Ectodermal cell (in vitro differentiated cells): ENCODE data around the gene RIMS4.

Source experiments
- H3K27ac ChIP-seq: 2 replicates; pipeline ENCODE4 v1.7.0; 2013; ENCODE audit warnings: mild to moderate bottlenecking, low read depth, low read length; ENCODE audit not compliant: insufficient read depth, poor library complexity, severe bottlenecking
- H3K27me3 ChIP-seq: 2 replicates; pipeline ENCODE4 v1.7.0; 2013; ENCODE audit warnings: mild to moderate bottlenecking, low read length; ENCODE audit not compliant: insufficient read depth, control insufficient read depth, poor library complexity, severe bottlenecking
- H3K36me3 ChIP-seq: one replicate; pipeline ENCODE4 v1.7.0; 2013; ENCODE audit warnings: low read length; ENCODE audit not compliant: control insufficient read depth, insufficient read depth
- H3K4me1 ChIP-seq: one replicate; pipeline ENCODE4 v1.7.0; 2013; ENCODE audit warnings: low read length; ENCODE audit not compliant: control insufficient read depth, insufficient read depth
- H3K4me3 ChIP-seq: 2 replicates; pipeline ENCODE4 v1.7.0; 2013; ENCODE audit warnings: low read depth, low read length, control low read depth; ENCODE audit not compliant: insufficient read depth
- H3K9me3 ChIP-seq: 2 replicates; pipeline ENCODE4 v1.7.0; 2013; ENCODE audit warnings: mild to moderate bottlenecking, low read length, moderate library complexity; ENCODE audit not compliant: control insufficient read depth
- WGBS, 2 experiments: methylation state at CpG; one replicate each; pipeline ENCODE4 v1.1.7; 2013; ENCODE audit warnings: missing lambda C conversion rate in 2 of 2; 5-methylcytosine and 5-hydroxymethylcytosine counted together

RIMS4 gene

GRCh38 chr20:44716309-44717106, 93.8 kb downstream of the RIMS4 start:
- Histone ChIP-seq H3K4me1 (no peaks in the 10 kb centered on the region), H3K27me3 (no peaks in the 10 kb centered on the region), H3K9me3 (no peaks in the 10 kb centered on the region), H3K36me3 (no peaks in the 10 kb centered on the region), H3K27ac (no peak overlapping the region), H3K4me3 (no peak overlapping the region)
- WGBS, 2 experiments: 92 to 94% methylated on average over 13 of the region's 13 CpGs

- WGBS, 2 experiments: 89 to 92% methylated on average over 5 of the region's 5 CpGs
- H3K9me3 ChIP-seq: no peaks in the 10 kb centered on the region
- H3K4me1 ChIP-seq: no peaks in the 10 kb centered on the region
- H3K27me3 ChIP-seq: no peaks in the 10 kb centered on the region
- no peaks in the 10 kb centered on the region for H3K36me3 ChIP-seq
- no peak overlapping the region for H3K4me3 ChIP-seq
- H3K27ac ChIP-seq: no peak overlapping the region
These were observed 94.6 kb downstream of the RIMS4 start for GRCh38 chr20:44715499-44716308.

- Histone ChIP-seq H3K4me1 (no peaks in the 10 kb centered on the region), H3K4me3 (no peak within 1 kb of the TSS), H3K27ac (no peak within 1 kb of the TSS), H3K36me3 (no peaks in the 10 kb centered on the region), H3K27me3 (no peaks in the 10 kb centered on the region), H3K9me3 (no peaks in the 10 kb centered on the region)
- 85 to 86% methylated on average over 28 of the region's 28 CpGs for WGBS, 2 experiments
These were observed 95.4 kb downstream of the RIMS4 start, which contains the start of gene CCN5 for GRCh38 chr20:44714701-44715498. Gene CCN5 (plus strand): TSS chr20:44715369. CDS start chr20:44715391, 22 bp downstream.

GRCh38 chr20:44714102-44714700, 96.1 kb downstream of the RIMS4 start:
- Histone ChIP-seq H3K9me3 (no peaks in the 10 kb centered on the region), H3K4me1 (no peaks in the 10 kb centered on the region), H3K27me3 (no peaks in the 10 kb centered on the region), H3K27ac (no peak overlapping the region), H3K36me3 (no peaks in the 10 kb centered on the region), H3K4me3 (no peak overlapping the region)
- WGBS, 2 experiments: 93 to 97% methylated on average over 13 of the region's 13 CpGs

- 91 to 92% methylated on average over 8 of the region's 8 CpGs for WGBS, 2 experiments
- H3K36me3 ChIP-seq: no peaks in the 10 kb centered on the region
- H3K4me3 ChIP-seq: no peak overlapping the region
- H3K9me3 ChIP-seq: no peaks in the 10 kb centered on the region
- H3K27ac ChIP-seq: no peak overlapping the region
- no peaks in the 10 kb centered on the region for H3K4me1 ChIP-seq
- no peaks in the 10 kb centered on the region for H3K27me3 ChIP-seq
These were observed 99.1 kb downstream of the RIMS4 start for GRCh38 chr20:44711237-44711636.

GRCh38 chr20:44709797-44710196, 100.5 kb downstream of the RIMS4 start:
- H3K4me3 ChIP-seq: no peak overlapping the region
- no peaks in the 10 kb centered on the region for H3K36me3 ChIP-seq
- H3K27me3 ChIP-seq: no peaks in the 10 kb centered on the region
- H3K4me1 ChIP-seq: no peaks in the 10 kb centered on the region
- WGBS, 2 experiments: 94 to 98% methylated on average over 9 of the region's 9 CpGs
- H3K27ac ChIP-seq: no peak overlapping the region
- H3K9me3 ChIP-seq: no peaks in the 10 kb centered on the region

GRCh38 chr20:44709380-44709779, 101.0 kb downstream of the RIMS4 start:
- no peaks in the 10 kb centered on the region for H3K9me3 ChIP-seq
- H3K4me3 ChIP-seq: no peak overlapping the region
- H3K36me3 ChIP-seq: no peaks in the 10 kb centered on the region
- no peak overlapping the region for H3K27ac ChIP-seq
- no peaks in the 10 kb centered on the region for H3K4me1 ChIP-seq
- H3K27me3 ChIP-seq: no peaks in the 10 kb centered on the region
- 89 to 91% methylated on average over 11 of the region's 11 CpGs for WGBS, 2 experiments

GRCh38 chr20:44707018-44707579, 103.2 kb downstream of the RIMS4 start:
- Histone ChIP-seq H3K4me3 (no peak overlapping the region), H3K36me3 (no peaks in the 10 kb centered on the region), H3K9me3 (no peaks in the 10 kb centered on the region), H3K27ac (no peak overlapping the region), H3K27me3 (no peaks in the 10 kb centered on the region), H3K4me1 (no peaks in the 10 kb centered on the region)
- 89 to 97% methylated on average over 3 to 5 of the region's 5 CpGs for WGBS, 2 experiments

GRCh38 chr20:44706301-44707017, 103.9 kb downstream of the RIMS4 start:
- H3K27ac ChIP-seq: no peak overlapping the region
- H3K9me3 ChIP-seq: no peaks in the 10 kb centered on the region
- no peaks in the 10 kb centered on the region for H3K27me3 ChIP-seq
- no peaks in the 10 kb centered on the region for H3K36me3 ChIP-seq
- 68 to 78% methylated on average over 9 to 10 of the region's 10 CpGs for WGBS, 2 experiments
- H3K4me3 ChIP-seq: no peak overlapping the region
- no peaks in the 10 kb centered on the region for H3K4me1 ChIP-seq
